Measurements from ENCODE around the gene PPIH. TPM values are rescaled to one million over a fixed set of nuclear protein-coding genes. Genes with fewer than 3 reads are reported as not detected.
"Not testable (repeated sequence)": the region's sequence is repeated elsewhere in the genome, so short reads cannot be mapped to it uniquely, and the experiment has no call there.

The PPIH gene
- 10 to 100 TPM; 40.5 to 42.9 TPM for total RNA-seq
- polyA plus RNA-seq, result 10 to 100 TPM; 65.8 to 74.4 TPM

GRCh38 chr1:42657981-42658876 lies at the start of gene PPIH:
TSS of gene PPIH (plus strand) at chr1:42658423. CDS start at chr1:42658447, 24 bp downstream.
- ChIA-PET POLR2A (ENCODE audit: partially characterized antibody) (interaction anchor here (0.9 to 2.9 kb wide), 10 partner anchors 17 to 1973 kb away, joined by 3 to 123 read pairs (median 4); partner anchors contain the start of genes C1orf50, ERMAP, P3H1 and SVBP), CTCF (ENCODE audit: partially characterized antibody) (interaction anchor here (0.6 to 1.9 kb wide), 6 partner anchors 23 to 170 kb away, joined by 3 to 8 read pairs (median 5); partner anchors contain the start of genes C1orf50, P3H1 and YBX1)
- Histone ChIP-seq H3K27ac (ENCODE audit: low read depth, low read length) (peak within 1 kb of the TSS; percentile 65), H3K36me3 (ENCODE audit: insufficient read depth, low read length) (peaks cover 7% of the 10 kb centered on the region), H3K9me3 (ENCODE audit: control insufficient read depth in 1 of 2, low read length in 2 of 2) (no peaks in the 10 kb centered on the region), H3K4me1 (ENCODE audit: insufficient read depth, low read length) (peaks cover 26% of the 10 kb centered on the region), H3K27me3 (ENCODE audit: insufficient read depth, low read length) (no peaks in the 10 kb centered on the region), H3K4me3 (ENCODE audit: low read length in 2 of 2) (peak within 1 kb of the TSS; percentile 81 to 89)
- peak; percentile 92 to 96 (median 93) for DNase-seq
- intact Hi-C loops (cut with micrococcal nuclease), result loop anchor here (1.0 to 10.0 kb wide), 5 partner anchors 24 to 514 kb away; partner anchors contain the start of genes C1orf50, CFAP57, EBNA1BP2 and FOXJ3
- H3K27me3 Mint-ChIP-seq, result no peaks in the 10 kb centered on the region
- H3K4me3 Mint-ChIP-seq, result peak within 1 kb of the TSS; percentile 94 to 100 (median 98)
- no peaks in the 10 kb centered on the region for H3K9me3 Mint-ChIP-seq
- H3K27ac Mint-ChIP-seq, result peak within 1 kb of the TSS; percentile 94 to 98 (median 95)
- peaks cover 21 to 47% (median 35%) of the 10 kb centered on the region in 4 donors for H3K4me1 Mint-ChIP-seq
- H3K36me3 Mint-ChIP-seq, result peaks cover 18 to 38% of the 10 kb centered on the region in 2 donors

- no peaks in the 10 kb centered on the region for H3K4me1 ChIP-seq (ENCODE audit: insufficient read depth, low read length)
- H3K9me3 ChIP-seq (ENCODE audit: control insufficient read depth in 1 of 2, low read length in 2 of 2), result no peaks in the 10 kb centered on the region
- Mint-ChIP-seq H3K9me3 (no peaks in the 10 kb centered on the region), H3K4me3 (no peak overlapping the region), H3K27me3 (no peaks in the 10 kb centered on the region), H3K27ac (peak overlapping the region in 1 of 7 donors; percentile 1), H3K36me3 (peaks cover 0 to 6% of the 10 kb centered on the region in 2 donors), H3K4me1 (no peaks in the 10 kb centered on the region)
- intact Hi-C loops (cut with micrococcal nuclease), result no loop called here
- H3K27me3 ChIP-seq (ENCODE audit: insufficient read depth, low read length), result no peaks in the 10 kb centered on the region
- no peak overlapping the region for H3K27ac ChIP-seq (ENCODE audit: low read depth, low read length)
- POLR2A ChIA-PET (ENCODE audit: partially characterized antibody), result no interaction called here
- no peaks in the 10 kb centered on the region for H3K36me3 ChIP-seq (ENCODE audit: insufficient read depth, low read length)
- CTCF ChIA-PET (ENCODE audit: partially characterized antibody), result no interaction called here
- DNase-seq, result no peak
- H3K4me3 ChIP-seq (ENCODE audit: low read length in 2 of 2), result no peak overlapping the region
Observed at GRCh38 chr1:42613803-42614131, 44.5 kb upstream of the PPIH start.

GRCh38 chr1:42618866-42619265 lies 39.4 kb upstream of the PPIH start:
- H3K27ac ChIP-seq (ENCODE audit: low read depth, low read length), result no peak overlapping the region
- Mint-ChIP-seq H3K27ac (no peak overlapping the region), H3K4me1 (no peaks in the 10 kb centered on the region), H3K4me3 (no peak overlapping the region), H3K36me3 (peaks cover 0 to 6% of the 10 kb centered on the region in 2 donors), H3K9me3 (peaks cover 0 to 2% (median 0%) of the 10 kb centered on the region in 8 donors), H3K27me3 (no peaks in the 10 kb centered on the region)
- H3K4me3 ChIP-seq (ENCODE audit: low read length in 2 of 2), result no peak overlapping the region
- no peak for DNase-seq
- no peaks in the 10 kb centered on the region for H3K4me1 ChIP-seq (ENCODE audit: insufficient read depth, low read length)
- intact Hi-C loops (cut with micrococcal nuclease), result no loop called here
- ChIA-PET CTCF (ENCODE audit: partially characterized antibody) (no interaction called here), POLR2A (ENCODE audit: partially characterized antibody) (no interaction called here)
- H3K27me3 ChIP-seq (ENCODE audit: insufficient read depth, low read length), result no peaks in the 10 kb centered on the region
- H3K9me3 ChIP-seq (ENCODE audit: control insufficient read depth in 1 of 2, low read length in 2 of 2), result no peaks in the 10 kb centered on the region
- H3K36me3 ChIP-seq (ENCODE audit: insufficient read depth, low read length), result no peaks in the 10 kb centered on the region

GRCh38 chr1:42620307-42620706 lies 37.9 kb upstream of the PPIH start:
- Mint-ChIP-seq H3K27ac (peak overlapping the region in 1 of 7 donors; percentile 20), H3K27me3 (no peaks in the 10 kb centered on the region), H3K36me3 (no peaks in the 10 kb centered on the region), H3K4me3 (no peak overlapping the region), H3K4me1 (no peaks in the 10 kb centered on the region), H3K9me3 (peaks cover 0 to 2% (median 0%) of the 10 kb centered on the region in 8 donors)
- intact Hi-C loops (cut with micrococcal nuclease), result no loop called here
- no peak overlapping the region for H3K27ac ChIP-seq (ENCODE audit: low read depth, low read length)
- CTCF ChIA-PET (ENCODE audit: partially characterized antibody), result interaction anchor here (0.7 kb wide), 1 partner anchor 205 kb away, joined by 3 read pairs; no protein-coding TSS in a partner anchor
- H3K36me3 ChIP-seq (ENCODE audit: insufficient read depth, low read length), result no peaks in the 10 kb centered on the region
- no peak overlapping the region for H3K4me3 ChIP-seq (ENCODE audit: low read length in 2 of 2)
- H3K9me3 ChIP-seq (ENCODE audit: control insufficient read depth in 1 of 2, low read length in 2 of 2), result no peaks in the 10 kb centered on the region
- POLR2A ChIA-PET (ENCODE audit: partially characterized antibody), result no interaction called here
- no peak for DNase-seq
- no peaks in the 10 kb centered on the region for H3K27me3 ChIP-seq (ENCODE audit: insufficient read depth, low read length)
- H3K4me1 ChIP-seq (ENCODE audit: insufficient read depth, low read length), result no peaks in the 10 kb centered on the region

DNA sequence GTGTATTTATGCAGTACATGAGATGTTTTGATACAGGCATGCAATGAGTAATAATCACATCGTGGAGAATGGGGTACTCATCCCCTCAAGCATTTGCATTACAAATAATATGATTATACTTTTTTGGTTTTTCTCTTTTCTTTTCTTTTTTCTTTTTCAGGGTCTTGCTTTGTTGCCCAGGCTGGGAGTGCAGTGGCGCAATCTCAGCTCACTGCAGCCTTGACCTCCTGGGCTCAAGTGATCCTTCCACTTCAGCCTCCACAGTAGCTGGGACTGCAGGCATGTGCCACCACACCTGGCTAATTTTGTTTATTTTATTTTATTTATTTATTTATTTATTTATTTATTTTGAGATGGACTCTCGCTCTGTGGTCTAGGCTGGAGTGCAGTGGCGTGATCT lies 37.0 kb upstream of the PPIH start:
- H3K4me1 ChIP-seq (ENCODE audit: insufficient read depth, low read length); H3K9me3 ChIP-seq (ENCODE audit: control insufficient read depth in 1 of 2, low read length in 2 of 2); H3K27me3 Mint-ChIP-seq; DNase-seq; H3K36me3 ChIP-seq (ENCODE audit: insufficient read depth, low read length); H3K4me3 Mint-ChIP-seq; H3K4me1 Mint-ChIP-seq; H3K36me3 Mint-ChIP-seq; CTCF ChIA-PET (ENCODE audit: partially characterized antibody); H3K27ac Mint-ChIP-seq; H3K4me3 ChIP-seq (ENCODE audit: low read length in 2 of 2); H3K9me3 Mint-ChIP-seq; H3K27ac ChIP-seq (ENCODE audit: low read depth, low read length); POLR2A ChIA-PET (ENCODE audit: partially characterized antibody); H3K27me3 ChIP-seq (ENCODE audit: insufficient read depth, low read length); intact Hi-C loops (cut with micrococcal nuclease): not testable (repeated sequence)

GRCh38 chr1:42627205-42627604 lies 31.0 kb upstream of the PPIH start:
- H3K4me1 ChIP-seq (ENCODE audit: insufficient read depth, low read length); H3K4me3 Mint-ChIP-seq; H3K27ac Mint-ChIP-seq; intact Hi-C loops (cut with micrococcal nuclease); DNase-seq; H3K4me3 ChIP-seq (ENCODE audit: low read length in 2 of 2); H3K36me3 ChIP-seq (ENCODE audit: insufficient read depth, low read length); H3K9me3 ChIP-seq (ENCODE audit: control insufficient read depth in 1 of 2, low read length in 2 of 2); H3K27ac ChIP-seq (ENCODE audit: low read depth, low read length); H3K4me1 Mint-ChIP-seq; H3K36me3 Mint-ChIP-seq; CTCF ChIA-PET (ENCODE audit: partially characterized antibody); POLR2A ChIA-PET (ENCODE audit: partially characterized antibody); H3K9me3 Mint-ChIP-seq; H3K27me3 Mint-ChIP-seq; H3K27me3 ChIP-seq (ENCODE audit: insufficient read depth, low read length): not testable (repeated sequence)

DNA sequence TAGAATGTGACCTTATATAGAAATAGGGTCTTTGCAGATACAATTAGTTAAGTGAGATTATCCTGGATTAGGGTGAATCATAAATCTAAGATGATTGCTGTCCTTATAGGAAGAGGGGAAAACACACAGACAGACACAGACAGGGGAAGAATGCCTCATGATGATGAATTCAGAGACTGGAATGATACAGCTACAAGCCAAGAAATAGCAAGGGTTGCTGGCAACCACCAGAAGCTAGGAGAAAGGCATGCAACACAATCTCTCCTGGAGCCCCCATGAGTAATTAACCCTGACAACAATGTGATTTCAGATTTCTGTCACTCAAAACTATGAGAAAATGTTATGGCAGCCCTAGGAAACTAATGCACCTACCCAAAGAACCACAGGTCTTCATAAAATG lies 19.1 kb upstream of the PPIH start:
- ChIA-PET POLR2A (ENCODE audit: partially characterized antibody) (no interaction called here), CTCF (ENCODE audit: partially characterized antibody) (interaction anchor here (0.7 to 0.8 kb wide), 2 partner anchors 16 to 492 kb away, joined by 3 read pairs; no protein-coding TSS in a partner anchor)
- Mint-ChIP-seq H3K4me1 (no peaks in the 10 kb centered on the region), H3K36me3 (no peaks in the 10 kb centered on the region), H3K4me3 (no peak overlapping the region), H3K27ac (no peak overlapping the region), H3K9me3 (no peaks in the 10 kb centered on the region), H3K27me3 (no peaks in the 10 kb centered on the region)
- Histone ChIP-seq H3K4me3 (ENCODE audit: low read length in 2 of 2) (no peak overlapping the region), H3K27ac (ENCODE audit: low read depth, low read length) (no peak overlapping the region), H3K4me1 (ENCODE audit: insufficient read depth, low read length) (no peaks in the 10 kb centered on the region), H3K36me3 (ENCODE audit: insufficient read depth, low read length) (no peaks in the 10 kb centered on the region), H3K27me3 (ENCODE audit: insufficient read depth, low read length) (no peaks in the 10 kb centered on the region), H3K9me3 (ENCODE audit: control insufficient read depth in 1 of 2, low read length in 2 of 2) (no peaks in the 10 kb centered on the region)
- intact Hi-C loops (cut with micrococcal nuclease), result no loop called here
- no peak for DNase-seq

All from CD4-positive, alpha-beta memory T cell (primary cell).